ENCODE data around the gene RAB11FIP5.
"Not testable (repeated sequence)": the region's sequence is repeated elsewhere in the genome, so short reads cannot be mapped to it uniquely, and the experiment has no call there.

The RAB11FIP5 gene

GRCh38 chr2:73112913-73113854, at the start of gene RAB11FIP5:
RAB11FIP5 (minus strand) TSS chr2:73112948; CDS start chr2:73112777, 171 bp downstream.
- DNase-seq, result peak; percentile 89

- peak; percentile 73 for DNase-seq
These were observed 43.9 kb upstream of the RAB11FIP5 start for GRCh38 chr2:73156539-73157124.

- DNase-seq, result no peak
These were observed 30.2 kb upstream of the RAB11FIP5 start for GRCh38 chr2:73142937-73143336.

- DNase-seq, result no peak
These were observed 29.1 kb upstream of the RAB11FIP5 start for GRCh38 chr2:73141896-73142295.

- no peak for DNase-seq
These were observed 22.5 kb upstream of the RAB11FIP5 start for GRCh38 chr2:73135236-73135635.

GRCh38 chr2:73134471-73134870, 21.7 kb upstream of the RAB11FIP5 start:
- DNase-seq, result peak; percentile 58

- DNase-seq, result no peak
These were observed 20.9 kb upstream of the RAB11FIP5 start for GRCh38 chr2:73133566-73134197.

GRCh38 chr2:73131807-73132206, 19.1 kb upstream of the RAB11FIP5 start:
- no peak for DNase-seq

- no peak for DNase-seq
These were observed 18.0 kb upstream of the RAB11FIP5 start for GRCh38 chr2:73130790-73131189.

- no peak for DNase-seq
These were observed 16.2 kb upstream of the RAB11FIP5 start for GRCh38 chr2:73128841-73129535.

- no peak for DNase-seq
These were observed 9.8 kb upstream of the RAB11FIP5 start for GRCh38 chr2:73122536-73122935.

- not testable (repeated sequence) for DNase-seq
These were observed 7.0 kb upstream of the RAB11FIP5 start for GRCh38 chr2:73119611-73120239.

GRCh38 chr2:73117441-73117840, 4.7 kb upstream of the RAB11FIP5 start:
- DNase-seq, result peak; percentile 28

- no peak for DNase-seq
These were observed 3.6 kb upstream of the RAB11FIP5 start for GRCh38 chr2:73116182-73116960.

GRCh38 chr2:73114273-73114867, 1.6 kb upstream of the RAB11FIP5 start:
- DNase-seq, result peak; percentile 49

GRCh38 chr2:73112026-73112912, 479 bp downstream of the RAB11FIP5 start:
- peak; percentile 49 for DNase-seq

GRCh38 chr2:73111073-73112025, 1.4 kb downstream of the RAB11FIP5 start:
- DNase-seq, result peak; percentile 69

GRCh38 chr2:73110168-73111072, 2.3 kb downstream of the RAB11FIP5 start:
- DNase-seq, result peak; percentile 68

Data from EL (cell line).